GM19395 (cell line): ENCODE data around the gene EPPIN.

ENCODE experiments used
- ATAC-seq: cut with Tn5 transposase; IDR thresholded peaks from one replicate; pipeline ENCODE4 v1.9.1; 2021; ENCODE audit warnings: mild to moderate bottlenecking, moderate library complexity; ENCODE audit not compliant: unreplicated experiment

Gene EPPIN

DNA sequence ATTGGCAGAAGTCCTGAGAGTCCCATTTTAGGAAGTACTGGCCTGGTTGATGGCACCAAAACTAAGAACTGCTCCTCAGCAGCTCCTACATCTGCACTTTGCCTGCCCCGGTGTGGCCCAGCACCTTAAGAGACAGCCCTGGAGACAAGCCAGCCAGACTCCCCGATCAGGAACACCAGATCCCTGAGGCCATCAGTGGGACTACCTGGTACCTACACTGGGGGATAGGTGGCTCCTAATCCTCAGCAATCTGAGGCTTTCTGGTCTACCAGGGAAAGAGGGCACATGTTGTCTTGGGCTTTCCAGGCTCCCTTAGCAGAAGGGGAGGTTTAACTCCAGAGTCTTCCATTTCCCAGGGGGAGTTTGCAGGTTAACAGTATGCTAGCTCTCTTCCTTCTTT lies 7.8 kb downstream of the EPPIN start, which contains the start of gene WFDC6:
Gene WFDC6, minus strand, starts transcription at position 101 of the 400 bp plus-strand sequence. Its CDS starts 75 bp downstream, at position 26.
- ATAC-seq: no peak

DNA sequence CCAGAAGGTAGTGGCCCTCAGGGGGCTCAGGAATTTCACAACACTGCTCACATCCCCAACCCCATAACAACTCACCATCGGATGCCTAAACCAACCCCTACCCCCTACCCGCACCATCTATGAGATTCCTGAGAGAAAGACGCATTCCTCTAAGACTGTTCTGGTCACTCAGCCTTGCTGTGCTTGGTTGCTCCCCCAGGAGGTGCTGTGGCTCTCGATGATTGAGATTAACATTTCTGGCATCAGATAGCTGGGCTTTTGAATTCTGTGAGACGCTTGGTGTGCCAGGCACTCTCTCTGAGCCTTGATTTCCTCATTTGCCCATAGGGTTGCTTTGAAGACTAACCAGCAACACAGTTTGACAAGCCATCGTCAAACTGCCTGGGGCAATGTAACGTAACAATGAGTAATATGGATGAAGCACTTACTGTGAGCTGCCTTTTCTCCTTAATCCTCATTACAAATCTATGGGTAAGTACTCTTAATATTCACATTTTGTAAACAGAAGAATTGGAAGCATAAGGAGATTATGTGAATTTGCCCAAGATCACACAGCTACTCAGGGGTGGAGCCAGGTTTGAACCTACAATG lies 8.9 kb downstream of the EPPIN start:
- no peak for ATAC-seq

DNA sequence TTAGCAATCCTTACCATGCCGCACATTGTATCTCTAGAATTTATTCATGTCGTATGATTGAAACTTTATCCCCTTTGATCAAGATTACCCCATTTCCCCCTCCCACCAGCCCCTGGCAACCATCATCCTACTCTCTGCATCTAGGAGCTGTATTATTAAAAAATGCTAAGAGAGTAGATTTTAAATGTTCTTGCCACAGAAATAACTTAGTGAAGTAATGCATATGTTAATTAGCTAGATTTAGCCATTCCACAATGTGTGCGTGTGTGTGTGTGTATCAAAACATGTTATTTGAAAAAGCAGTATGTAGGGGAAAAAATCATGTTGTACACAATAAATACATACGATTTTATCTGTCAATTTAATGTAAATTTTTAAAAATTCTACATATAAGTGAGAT lies 19.9 kb downstream of the EPPIN start:
- ATAC-seq: no peak

DNA sequence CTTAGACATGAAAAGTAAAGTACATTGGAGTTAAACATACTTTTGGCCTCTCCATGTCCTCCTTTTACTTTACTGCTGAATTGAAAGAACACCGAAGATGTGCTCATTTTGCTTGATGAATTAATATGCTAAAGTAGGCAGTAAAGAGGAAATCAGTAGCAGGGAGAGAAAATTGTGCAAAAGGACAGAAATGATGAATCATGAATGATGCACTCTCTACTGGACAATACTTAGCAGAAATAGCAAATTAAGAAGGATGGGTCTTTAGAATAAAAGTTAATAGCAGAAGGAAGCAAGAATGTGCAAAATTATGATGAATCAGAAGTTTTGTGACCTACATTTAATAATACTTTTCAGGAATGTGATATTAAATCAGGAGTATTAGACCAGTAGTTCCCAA lies 23.4 kb downstream of the EPPIN start:
- ATAC-seq: no peak

DNA sequence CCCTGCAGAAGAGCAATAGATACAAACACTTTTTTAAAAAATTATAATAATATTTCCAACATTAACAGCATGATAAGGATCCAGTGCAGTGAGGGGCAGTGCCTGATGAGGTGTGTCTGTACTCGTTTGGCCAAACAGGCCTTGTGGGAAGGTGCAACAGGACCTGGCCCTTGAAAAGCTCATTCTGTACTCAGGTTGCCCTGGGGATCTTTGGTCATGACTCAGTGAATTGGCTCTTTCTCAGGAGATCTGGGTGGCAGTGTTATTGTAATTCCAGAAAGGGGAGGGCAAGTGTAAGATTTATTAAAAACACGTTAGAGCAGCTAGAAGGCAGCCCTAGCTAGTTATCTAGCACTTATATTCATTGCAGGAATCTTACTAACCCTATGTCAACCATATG lies 28.9 kb downstream of the EPPIN start:
- ATAC-seq: no peak

DNA sequence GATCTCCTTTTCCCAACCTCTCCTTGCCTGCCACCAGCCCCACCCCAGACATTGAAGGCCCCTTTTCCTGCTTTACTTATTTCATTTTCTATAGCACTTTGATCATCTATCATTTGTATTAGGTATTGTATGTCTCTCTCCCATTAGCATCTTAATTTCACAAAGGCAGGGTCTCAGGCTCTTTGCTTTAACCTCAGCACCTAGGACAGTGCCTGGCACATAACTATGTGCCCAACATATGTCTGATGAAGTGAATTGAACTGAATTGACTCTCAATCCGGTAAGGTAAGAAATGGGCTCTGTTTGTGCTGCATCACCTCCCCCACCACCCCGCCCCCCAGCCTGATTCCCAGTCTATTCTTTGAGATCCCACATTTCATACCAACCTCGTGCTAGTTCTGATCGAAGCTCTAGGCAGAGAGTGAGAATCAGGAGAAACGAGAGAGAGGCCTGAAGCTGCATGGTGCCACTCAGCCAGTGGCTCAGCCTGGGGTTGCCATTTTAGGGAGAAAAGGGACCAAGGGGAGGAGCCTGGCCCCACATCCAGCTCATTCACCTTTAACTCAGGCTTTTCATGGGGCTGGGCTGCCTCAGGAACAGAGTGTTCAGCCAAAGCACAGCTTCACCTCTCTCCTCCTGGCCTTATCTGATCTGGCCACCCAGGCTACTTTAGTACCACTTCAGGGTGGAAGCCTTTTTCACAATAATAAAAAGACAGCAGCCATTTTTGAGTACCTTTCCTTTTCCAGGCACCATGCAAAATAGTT lies 31.9 kb downstream of the EPPIN start, which contains the start of gene SPINT3:
Gene SPINT3, minus strand, starts transcription at position 476 of the 767 bp plus-strand sequence. Its CDS starts 14 bp downstream, at position 462.
- ATAC-seq: no peak

DNA sequence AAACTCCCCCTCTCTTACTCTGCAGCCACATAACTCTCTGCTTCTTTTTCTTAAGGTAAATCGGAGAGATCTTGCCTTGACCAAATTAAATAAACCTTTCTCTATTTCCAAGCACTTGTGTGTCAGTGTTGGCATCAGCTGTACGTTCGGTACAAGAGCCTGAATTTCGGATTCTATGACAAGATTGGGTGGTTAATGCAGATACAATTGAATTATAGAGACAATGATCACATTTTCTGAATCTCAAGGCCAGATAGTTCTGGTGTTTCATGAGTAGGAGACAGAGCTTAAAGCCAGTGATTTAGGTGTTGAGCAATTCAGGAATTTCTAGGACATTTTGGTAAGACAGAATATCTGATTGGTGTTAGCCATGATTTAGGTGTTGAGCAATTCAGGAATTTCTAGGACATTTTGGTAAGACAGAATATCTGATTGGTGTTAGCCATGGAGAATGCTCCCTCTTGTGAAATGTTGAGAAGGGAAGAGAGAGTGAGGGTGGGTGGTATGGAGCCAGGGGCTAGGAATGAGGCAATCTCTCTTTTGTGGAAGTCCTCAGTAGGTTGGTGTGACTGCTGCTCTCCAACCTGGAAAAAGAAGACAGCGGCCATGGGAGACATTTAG lies 36.8 kb downstream of the EPPIN start:
- ATAC-seq: no peak

DNA sequence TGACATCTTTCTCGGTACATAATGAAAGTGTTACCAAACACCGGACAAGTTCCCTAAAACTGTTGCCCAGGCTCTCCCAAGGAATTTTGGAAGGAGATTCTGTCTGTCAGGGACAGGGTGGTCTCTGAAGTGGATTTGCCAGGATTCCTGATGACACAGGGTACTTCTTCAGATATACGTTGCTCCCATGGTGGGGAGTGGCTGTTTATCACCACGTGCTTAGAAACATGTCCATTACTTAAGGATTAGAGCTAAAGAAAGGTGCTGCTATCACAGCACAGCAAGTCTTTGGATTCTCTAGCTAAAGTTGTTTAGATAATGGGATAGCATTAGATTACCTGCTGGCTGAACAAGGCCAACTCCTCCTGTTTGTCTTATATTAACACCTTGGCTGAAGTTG lies 38.1 kb downstream of the EPPIN start:
- ATAC-seq: no peak

DNA sequence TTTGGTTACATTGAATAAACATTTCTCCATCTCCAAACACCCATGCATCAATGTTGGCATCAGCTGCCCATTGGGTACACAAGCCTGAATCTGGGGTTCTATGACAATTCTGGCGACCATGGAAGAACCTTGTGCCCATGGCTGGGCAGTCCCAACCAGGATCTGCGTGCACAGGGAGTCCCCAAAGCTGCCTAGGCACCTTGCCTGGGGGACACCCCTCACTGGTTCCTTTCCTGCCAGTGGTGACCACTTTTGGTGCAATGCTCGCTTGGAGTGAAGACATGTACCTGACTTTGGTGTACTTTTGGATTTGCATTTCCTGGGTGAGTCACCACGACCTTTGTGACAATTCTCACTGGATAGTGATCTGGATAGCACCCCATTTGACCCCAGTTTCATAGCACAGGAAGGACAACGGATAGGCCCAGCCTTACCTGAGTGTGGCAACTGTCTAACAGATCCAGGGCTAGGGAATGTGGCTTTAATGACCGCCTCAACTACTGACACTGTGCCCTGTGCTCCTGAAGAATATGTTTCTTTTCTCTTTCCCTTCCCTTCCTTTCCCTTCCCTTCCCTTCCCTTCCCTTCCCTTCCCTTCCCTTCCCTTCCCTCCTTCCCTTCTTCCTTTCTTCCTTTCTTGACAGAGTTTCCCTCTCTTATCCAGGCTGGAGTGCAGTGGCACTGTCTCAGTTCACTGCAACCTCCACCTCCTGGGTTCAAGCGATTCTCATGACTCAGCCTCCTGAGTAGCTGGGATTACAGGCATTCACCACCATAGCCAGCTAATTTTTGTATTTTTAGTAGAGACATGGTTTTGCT lies 38.9 kb downstream of the EPPIN start:
- no peak for ATAC-seq

DNA sequence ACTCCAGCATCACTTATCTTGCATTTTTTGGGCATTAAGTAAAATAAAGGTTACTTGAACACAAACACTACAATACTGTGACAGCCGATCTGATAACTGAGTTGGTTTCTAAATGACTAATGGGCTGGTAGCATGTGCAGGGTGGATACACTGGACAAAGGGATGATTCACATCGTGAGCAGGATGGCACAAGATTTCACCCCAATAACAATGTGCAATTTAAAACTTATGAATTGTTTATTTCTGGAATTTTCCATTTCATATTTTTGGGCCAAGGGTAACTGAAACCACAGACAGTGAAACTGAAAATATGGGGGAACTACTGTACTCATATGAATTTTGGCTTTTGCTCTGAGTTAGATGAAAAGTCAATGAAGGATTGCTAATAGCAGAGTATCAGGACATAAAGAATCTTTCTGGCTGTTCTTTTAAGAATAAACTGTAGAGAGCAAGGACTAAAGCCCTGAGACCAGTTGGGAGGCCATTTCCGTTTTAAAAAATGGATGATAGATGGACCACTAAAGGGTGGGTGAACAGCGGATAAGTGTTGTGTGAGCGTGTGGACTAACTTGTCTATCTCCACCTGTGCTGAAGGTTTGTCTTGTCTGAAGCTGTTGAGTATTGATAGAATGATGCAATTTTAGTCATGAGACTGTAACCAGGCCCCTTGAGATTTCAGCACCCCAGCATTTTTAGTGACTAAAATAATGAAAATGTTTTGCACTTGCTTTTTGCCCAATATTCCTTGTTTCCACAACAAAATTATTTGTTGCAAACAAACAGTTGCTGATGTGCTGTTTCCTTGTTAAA lies 40.0 kb downstream of the EPPIN start:
- peak; percentile 58 for ATAC-seq

DNA sequence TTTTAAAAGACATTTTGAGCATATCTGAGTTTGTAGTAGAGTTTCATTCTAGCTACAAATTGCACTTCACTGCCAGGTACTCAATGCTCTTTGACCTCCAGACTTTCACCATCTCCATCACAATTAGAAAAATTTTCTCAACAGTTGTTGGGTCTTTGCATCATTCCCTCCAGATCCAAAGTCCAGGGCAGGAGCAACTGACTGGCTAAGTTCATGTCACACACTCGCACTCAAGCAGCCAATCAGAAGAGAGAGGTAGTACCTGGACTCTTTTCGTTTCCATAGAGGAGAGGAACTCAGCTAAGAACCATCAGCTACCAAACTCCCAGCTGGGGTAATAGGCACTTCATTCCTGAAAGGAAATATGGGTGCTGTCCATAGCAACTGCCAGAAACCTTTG lies 40.8 kb downstream of the EPPIN start:
- no peak for ATAC-seq

DNA sequence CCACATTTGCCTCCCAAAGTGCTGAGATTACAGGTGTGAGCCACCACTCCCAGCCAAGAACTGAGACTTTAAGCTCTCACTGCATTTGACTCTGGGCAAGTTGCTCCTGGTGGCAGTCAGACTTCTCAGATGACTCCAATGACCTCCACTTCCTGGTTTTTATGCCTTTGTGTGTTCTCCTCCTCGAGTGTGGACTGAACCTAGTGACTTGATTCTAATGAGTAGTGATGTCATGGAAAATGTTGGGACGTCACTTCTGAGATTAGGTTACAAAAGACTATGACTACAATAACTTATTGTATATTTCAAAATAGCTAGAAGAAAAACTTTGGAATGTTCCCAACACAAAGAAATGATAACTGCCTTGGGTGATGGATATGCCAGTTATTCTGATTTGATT lies 43.8 kb downstream of the EPPIN start:
- ATAC-seq: no peak

DNA sequence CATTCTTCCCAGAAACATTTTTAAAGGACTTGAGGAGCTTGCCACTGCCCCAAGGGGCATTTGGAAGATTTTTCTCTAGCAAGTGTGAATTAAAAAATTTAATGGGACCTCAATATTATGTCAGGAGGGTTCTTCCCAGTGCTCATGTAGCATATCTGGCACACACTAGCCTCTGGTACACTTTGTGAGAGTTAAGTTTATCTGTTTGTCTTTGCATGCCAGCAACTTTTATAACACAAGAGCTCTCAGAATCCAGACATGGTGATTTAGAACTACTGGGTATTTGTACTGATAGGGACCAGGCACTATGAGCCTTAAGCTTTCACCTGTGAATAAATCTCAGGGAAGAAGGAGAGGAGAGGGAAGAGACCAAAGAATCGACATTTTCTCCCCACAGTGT lies 44.6 kb downstream of the EPPIN start:
- no peak for ATAC-seq

DNA sequence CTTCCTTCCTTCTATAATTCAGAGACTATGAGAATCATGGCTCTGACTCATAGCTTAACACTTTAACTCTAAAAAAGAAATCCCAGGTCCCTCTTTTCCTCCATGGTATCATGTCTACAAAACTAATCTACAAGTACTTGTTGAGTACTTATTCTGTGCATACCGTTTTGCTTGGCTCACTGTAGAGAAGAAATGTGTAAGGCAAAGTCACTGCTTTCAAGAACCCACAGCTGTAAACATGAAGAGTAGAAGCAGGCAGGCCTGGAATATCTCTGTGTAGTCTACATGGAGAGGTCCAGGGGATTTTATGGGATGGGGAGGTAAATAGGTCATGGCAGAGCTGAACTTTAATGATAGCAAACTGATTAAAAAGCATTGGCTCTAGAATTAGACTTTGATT lies 45.6 kb downstream of the EPPIN start:
- ATAC-seq: no peak

DNA sequence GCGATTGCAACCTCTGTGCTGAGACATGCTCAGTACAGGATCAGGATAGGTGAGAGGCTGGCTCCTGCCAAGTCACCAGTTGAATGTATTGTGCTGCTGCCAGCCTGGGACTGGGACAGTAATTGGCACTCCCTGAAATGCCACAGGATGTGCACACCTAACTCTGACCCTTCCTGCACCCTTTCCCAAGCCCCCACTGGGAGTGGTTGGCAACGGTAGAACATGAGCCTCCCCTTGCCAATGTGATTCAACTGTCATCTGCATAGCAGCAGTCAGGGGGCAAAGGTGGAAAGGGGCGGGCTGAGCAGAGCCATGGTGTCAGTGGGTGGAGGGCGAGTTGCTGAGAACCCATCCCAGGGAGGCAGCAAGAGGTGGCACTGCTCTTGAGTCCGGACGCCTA lies 47.2 kb downstream of the EPPIN start:
- no peak for ATAC-seq

DNA sequence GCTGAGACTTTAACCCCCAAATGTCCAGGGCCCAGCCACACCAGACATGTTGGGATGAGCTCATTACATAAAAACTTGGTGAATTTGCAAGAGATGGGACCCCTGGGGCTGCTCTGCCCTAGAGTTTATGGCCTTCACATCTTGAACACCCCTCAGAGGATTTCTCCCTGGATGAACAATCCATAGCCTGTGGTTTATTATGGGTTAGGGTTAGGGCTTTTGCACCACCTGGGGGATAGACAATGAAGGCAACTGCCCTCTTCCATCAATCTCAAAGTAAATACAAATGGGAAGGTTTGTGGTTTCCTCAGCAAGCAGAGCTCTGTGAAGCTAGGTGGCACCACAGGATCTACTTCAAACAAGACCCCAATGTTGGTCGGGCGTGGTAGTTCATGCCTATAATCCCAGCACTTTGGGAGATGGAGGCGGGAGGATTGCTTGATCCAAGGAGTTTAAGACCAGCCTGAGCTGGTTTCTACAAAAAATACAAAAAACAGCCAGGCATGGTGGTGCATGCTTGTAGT lies 49.2 kb downstream of the EPPIN start:
- ATAC-seq: no peak

DNA sequence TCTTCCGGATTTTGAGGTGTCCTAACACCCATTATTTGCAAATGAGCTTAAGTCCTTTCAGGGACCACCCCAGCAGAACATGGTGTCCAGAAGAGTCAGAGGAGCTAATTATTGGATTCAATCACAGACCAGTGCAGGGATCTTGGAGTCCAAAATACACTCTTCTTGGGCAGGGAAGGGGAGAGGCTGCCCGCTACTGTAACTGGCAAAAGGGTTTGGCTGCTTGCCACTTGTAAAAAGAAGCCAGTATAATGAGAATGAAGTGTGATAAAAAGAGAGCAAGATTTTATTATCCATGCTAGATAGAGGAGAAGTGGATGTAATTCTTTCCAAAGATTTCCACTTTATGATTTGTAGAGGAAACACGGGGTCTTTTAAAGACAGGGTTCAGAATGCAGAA lies 51.0 kb downstream of the EPPIN start:
- ATAC-seq: no peak

DNA sequence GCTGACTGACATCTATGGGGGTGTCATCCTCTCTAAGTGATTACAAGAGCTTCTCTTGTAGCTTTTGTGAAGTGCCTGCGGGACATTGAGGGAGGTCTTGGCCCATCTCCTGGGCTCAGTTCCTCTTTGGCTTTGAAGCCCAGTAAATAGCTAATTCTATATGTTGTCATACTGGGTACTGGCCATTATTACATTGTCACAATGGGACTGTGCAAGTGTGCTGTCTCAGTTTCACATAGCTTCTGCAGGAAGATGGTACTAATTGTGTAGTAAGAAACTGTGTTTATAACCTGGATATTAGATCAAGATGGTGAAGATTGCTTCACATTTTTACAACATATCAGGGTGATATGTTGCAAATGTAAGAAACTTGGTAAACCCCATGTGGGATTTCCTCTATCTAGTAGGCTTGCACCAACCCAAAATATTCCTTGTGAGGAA lies 51.7 kb downstream of the EPPIN start:
- no peak for ATAC-seq
